HG03135 (cell line): ENCODE data around the gene WDR62.
"Not testable (repeated sequence)": the region's sequence is repeated elsewhere in the genome, so short reads cannot be mapped to it uniquely, and the experiment has no call there.

Source experiments
- ATAC-seq: cut with Tn5 transposase; IDR thresholded peaks from one replicate; pipeline ENCODE4 v1.9.1; 2021; ENCODE audit warnings: mild to moderate bottlenecking, moderate library complexity; ENCODE audit not compliant: unreplicated experiment

Gene WDR62

GRCh38 chr19:36106991-36107390 is 52.3 kb downstream of the WDR62 start:
- no peak for ATAC-seq

DNA sequence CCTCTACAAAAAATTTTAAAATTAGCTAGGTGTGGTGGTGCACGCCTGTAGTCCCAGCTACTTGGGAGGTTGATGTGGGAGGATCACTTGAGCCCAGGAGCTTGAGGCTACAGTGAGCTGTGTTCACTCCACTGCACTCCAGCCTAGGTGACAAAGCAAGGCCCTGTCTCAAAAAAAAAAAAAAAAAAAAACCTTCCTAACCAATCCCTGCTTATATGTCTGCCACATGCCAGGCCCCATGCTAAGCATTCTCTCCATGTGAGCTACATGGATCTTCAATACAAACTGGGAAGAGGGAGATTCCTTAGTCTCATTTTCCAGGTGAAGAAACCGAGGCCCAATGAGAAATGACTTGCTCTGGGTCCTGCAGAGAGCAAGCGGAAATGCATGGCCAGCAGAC is 54.0 kb downstream of the WDR62 start:
- no peak for ATAC-seq

DNA sequence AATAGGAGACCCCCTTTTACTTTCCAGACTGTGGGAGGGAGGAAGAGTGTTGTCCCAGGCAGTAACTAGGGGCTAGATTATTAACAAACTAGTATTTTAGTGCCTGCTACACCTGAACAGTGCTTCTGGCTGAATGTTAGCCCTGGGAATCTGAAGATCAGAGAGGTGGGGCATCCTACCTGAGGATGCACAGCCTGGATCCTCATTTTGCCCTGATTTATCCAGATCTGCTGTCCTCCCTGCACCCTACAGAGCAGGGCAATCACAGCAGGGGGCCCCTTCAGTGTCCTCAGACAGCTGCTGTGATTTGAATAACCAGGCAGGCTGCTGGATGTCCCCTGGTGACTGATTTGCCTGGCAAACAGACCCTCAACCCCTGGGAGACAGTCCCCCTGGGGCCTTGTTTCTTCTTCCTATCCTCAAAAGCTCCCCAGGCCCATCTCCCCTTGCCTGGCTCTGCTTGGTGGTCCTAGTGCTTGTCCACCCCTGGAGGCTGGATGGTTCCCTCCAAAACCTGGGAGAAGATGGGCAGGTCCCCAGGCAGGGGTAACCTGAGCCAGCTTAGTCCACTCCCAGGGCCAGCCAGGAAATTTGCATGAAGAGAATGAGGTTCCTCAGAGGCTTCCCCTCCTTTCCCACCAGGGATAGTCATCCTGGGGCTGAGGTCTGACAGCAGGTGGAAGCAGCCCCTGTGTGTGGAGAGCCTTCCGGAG is 55.9 kb downstream of the WDR62 start, which contains the start of gene OVOL3:
OVOL3 (plus strand) TSS at position 657 of the 713 bp plus-strand sequence. CDS start 60 bp downstream, outside the sequence.
- ATAC-seq = no peak

- no peak for ATAC-seq
Measured at GRCh38 chr19:36111200-36111539, 56.5 kb downstream of the WDR62 start.

DNA sequence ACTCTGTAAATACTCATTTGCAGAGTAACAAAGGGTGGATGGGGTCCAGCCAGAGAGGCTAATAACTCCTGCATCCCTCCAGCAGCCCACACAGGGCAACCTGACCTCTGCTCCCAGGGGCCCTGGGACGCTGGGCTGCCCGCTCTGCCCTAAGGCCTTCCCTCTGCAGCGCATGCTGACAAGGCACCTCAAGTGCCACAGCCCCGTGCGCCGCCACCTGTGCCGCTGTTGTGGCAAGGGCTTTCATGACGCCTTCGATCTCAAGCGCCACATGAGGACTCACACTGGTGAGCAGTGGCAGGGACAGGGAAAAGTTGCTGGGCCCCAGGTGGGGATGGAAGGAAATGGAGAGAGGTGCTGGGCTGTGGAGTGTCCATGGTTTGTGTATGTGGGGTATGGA is 58.0 kb downstream of the WDR62 start:
- no peak for ATAC-seq

- ATAC-seq = no peak
Measured at GRCh38 chr19:36113425-36113824, 58.7 kb downstream of the WDR62 start.

- no peak for ATAC-seq
Measured at GRCh38 chr19:36113894-36114720, 59.4 kb downstream of the WDR62 start.

- ATAC-seq = peak; percentile 78
Measured at GRCh38 chr19:36114721-36115452, 60.2 kb downstream of the WDR62 start, which contains the start of gene POLR2I. Gene POLR2I (minus strand): TSS chr19:36114875. CDS start chr19:36114856, 19 bp downstream.

DNA sequence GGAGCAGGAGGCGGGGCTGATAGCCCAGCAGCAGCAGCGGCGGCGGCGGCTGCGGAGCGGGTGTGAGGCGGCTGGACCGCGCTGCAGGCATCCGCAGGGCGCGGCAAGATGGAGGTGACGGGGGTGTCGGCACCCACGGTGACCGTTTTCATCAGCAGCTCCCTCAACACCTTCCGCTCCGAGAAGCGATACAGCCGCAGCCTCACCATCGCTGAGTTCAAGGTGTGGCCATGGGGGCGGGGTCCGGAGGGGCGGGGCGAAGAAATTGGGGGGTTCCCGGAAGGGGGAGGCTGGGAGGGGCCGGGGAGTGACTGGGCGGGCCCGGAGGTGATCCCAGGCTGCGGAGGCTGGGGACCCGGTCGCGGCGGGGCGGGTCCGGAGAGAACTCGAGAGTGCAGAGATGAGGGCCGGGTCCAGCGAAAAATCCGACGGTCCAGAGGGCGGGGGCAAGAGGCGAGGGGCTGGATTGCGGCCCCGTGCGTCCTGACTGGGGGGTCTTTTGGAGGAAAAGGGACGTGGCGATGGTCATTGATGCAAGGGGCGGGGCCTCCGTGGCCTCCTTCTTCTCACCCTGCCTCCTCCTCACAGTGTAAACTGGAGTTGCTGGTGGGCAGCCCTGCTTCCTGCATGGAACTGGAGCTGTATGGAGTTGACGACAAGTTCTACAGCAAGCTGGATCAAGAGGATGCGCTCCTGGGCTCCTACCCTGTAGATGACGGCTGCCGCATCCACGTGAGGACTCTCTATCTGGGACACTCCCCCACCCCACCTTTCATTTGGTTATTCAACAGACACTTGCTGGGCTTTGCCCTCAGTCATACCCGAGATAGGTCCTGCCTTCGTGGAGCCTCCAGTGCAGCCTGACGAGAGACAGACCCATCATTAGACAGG is 61.0 kb downstream of the WDR62 start, which contains the start of gene TBCB:
TBCB (plus strand) TSS at position 16 of the 891 bp plus-strand sequence; CDS start at position 109, 93 bp downstream.
- ATAC-seq = peak; percentile 36

GRCh38 chr19:36116344-36116637 is 61.6 kb downstream of the WDR62 start:
- no peak for ATAC-seq

DNA sequence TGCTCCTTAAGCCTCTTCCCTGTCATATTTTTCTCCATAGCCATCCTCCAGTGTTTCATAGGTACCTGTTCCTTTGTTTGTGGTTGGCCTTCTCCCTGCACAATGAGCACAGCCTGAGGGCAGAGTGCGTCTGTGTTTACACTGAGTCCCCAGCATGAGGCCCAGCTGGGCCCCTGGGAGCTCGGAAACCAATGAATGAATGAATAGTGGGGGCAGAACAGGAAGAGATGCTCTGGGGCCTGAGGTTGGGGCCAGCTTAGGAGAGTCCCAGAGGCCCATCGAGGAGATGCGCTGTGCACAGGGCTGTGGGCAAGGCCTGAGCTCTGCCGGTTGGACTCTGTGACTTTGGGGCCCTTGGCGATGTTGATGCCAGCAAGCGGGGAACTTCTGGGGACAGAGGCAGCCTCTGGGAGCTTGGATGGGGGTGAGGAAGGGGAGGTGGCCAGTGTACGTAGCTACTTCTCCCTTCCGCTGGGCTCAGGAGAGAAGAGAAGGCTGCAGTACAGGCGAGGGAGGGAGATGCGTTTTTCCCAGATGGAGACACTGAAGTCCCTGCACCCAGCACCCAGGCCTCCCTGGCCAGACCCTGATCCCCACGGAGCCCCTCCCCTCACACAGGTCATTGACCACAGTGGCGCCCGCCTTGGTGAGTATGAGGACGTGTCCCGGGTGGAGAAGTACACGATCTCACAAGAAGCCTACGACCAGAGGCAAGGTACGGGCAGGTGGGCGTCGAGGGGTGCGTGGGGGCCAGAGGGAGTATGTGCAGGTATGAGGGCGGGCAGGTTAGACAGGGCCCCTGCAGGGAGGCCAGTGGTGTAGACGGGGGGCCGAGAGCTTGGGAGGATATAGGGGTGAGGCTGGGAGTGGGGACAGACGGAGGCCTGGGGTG is 65.6 kb downstream of the WDR62 start:
- ATAC-seq = no peak

GRCh38 chr19:36120984-36121358 is 66.3 kb downstream of the WDR62 start:
- no peak for ATAC-seq

DNA sequence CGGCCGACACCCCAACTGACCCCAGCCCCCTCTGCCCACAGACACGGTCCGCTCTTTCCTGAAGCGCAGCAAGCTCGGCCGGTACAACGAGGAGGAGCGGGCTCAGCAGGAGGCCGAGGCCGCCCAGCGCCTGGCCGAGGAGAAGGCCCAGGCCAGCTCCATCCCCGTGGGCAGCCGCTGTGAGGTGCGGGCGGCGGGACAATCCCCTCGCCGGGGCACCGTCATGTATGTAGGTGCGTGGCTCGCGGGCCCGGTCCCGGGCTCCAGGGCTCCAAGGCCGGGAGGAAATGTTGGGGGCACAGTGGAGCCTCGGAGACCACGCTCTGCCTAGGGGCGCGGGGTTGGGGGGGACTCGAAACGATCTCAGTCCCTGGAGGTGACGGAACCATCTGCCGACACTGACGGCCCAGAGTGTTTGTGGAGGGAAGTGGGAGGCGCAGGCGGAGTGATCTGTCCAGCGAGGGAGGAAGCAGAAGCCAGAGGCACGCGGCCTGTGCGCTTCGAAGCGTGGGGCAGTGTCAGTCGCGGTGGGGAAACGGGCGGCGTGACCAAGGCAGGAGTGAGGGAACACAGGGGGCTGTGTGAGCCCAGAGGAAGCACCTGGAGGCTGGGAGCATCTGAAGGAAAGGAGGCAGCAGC is 66.9 kb downstream of the WDR62 start:
- ATAC-seq = no peak

GRCh38 chr19:36125557-36125956 is 70.9 kb downstream of the WDR62 start:
- ATAC-seq = no peak

DNA sequence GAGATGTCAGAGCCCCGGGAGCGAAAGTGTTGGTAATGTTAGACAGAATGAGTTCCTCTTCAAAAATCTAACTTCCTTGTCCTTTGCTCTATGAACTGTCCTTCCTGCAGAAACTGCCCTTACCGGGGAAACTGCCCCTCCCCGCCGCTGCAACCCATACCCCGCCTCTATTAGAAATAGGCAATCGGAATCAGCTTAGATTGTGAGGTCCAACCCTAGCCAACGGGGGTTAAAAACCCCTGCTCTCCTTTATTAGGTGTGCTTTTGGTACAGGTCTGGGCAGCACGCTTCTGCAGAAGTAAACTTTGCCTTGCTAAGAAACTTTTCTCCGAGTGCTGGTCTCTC is 73.7 kb downstream of the WDR62 start:
- ATAC-seq = no peak

GRCh38 chr19:36131221-36131620 is 76.5 kb downstream of the WDR62 start:
- ATAC-seq = not testable (repeated sequence)

DNA sequence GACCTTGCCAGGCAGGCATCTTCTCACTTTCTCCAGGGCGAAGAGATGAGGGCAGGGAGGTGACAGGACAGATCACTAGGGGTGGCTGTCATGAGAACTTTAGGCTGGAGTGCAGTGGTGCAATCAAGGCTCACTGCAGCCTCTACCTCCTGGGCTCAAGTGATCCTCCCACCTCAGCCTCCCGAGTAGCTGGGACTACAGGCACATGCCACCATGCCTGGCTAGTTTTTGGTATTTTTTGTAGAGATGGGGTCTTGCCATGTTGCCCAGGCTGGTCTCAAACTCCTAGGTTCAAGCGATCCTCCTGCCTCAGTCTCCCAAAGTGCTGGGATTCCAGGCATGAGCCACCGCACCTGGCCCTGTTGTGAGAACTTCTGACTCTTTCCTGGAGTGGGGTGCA is 80.2 kb downstream of the WDR62 start:
- ATAC-seq = not testable (repeated sequence)

DNA sequence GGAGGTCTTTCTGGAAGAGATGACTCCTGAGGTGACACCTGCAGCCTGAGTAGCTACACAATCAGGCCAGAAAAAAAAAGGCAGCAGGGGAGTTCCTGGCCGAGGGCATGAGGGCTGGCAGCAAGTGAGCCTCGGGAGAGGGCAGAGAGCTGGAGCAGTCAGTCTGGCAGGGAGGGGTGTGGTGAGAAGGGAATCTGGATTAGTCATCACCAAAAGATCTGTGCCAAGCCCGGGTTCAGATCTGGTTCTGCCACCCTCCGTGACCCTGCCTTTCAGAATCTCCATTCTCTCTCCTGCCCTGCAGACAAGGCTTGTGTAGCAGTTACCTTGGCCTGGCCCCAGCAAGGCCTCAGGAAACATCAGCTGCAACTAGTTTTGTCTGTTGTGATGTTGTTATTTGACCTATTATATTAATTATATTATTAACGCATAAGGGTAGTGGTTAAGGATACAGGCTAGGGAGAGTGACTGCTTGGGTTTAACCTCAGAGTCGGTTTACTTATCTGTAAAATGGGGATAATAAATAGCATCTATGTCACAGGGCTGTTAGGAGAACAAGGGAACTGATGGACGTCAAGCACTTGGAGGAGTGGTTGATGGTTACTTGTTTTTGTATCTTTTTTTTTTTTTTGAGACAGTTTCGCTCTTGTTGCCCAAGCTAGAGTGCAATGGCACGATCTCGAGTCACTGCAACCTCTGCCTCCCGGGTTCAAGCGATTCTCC is 82.4 kb downstream of the WDR62 start:
- ATAC-seq = no peak

GRCh38 chr19:36139120-36139472 is 84.4 kb downstream of the WDR62 start:
- no peak for ATAC-seq
